GM18511 (cell line): ENCODE measurements around the gene CFAP299.
"Not testable (repeated sequence)": the region's sequence is repeated elsewhere in the genome, so short reads cannot be mapped to it uniquely, and the experiment has no call there.

Source experiments
- ATAC-seq: cut with Tn5 transposase; IDR thresholded peaks from one replicate; pipeline ENCODE4 v1.9.1; 2021; ENCODE audit warnings: mild to moderate bottlenecking, moderate library complexity; ENCODE audit not compliant: unreplicated experiment

CFAP299 gene

GRCh38 chr4:80324171-80324570 lies 11.4 kb upstream of the CFAP299 start:
- ATAC-seq: no peak

DNA sequence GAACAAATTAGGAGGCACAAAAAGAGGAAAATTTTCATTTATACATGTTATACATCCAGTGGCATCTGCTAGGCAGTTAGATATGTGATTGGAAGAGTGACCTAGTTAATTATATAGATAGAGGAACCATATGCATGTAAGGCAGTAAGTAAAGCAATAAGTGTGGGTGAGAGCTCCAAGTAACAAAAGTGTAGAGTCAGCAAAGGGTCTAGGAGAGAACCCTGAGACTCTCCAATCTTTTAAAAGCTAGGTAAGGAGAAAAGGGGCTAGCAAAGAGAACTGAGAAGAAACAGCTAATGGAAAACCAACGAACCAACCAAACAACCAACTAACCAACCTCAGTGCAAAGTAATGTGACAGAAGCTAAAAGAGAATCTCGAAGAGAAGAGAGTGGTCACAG lies 3.8 kb upstream of the CFAP299 start:
- no peak for ATAC-seq

DNA sequence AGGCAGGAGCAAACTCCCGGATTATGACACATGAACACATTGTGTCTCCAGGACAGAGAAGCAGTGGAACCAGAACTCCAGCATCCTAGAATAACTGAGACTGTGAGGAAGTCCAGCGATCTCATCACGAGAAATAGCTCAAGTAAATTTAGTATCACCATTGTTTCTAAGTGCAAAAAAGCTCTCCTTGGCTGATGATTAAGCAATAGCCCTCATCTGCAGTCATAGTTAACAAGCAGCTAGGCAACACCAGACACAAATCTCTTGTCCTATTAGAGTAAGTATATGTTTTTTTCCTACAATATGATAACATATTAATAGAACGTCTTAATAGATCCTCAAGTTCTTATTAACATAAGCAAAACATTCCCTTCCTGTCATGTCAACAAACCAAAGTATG lies 2.4 kb upstream of the CFAP299 start:
- ATAC-seq: no peak

DNA sequence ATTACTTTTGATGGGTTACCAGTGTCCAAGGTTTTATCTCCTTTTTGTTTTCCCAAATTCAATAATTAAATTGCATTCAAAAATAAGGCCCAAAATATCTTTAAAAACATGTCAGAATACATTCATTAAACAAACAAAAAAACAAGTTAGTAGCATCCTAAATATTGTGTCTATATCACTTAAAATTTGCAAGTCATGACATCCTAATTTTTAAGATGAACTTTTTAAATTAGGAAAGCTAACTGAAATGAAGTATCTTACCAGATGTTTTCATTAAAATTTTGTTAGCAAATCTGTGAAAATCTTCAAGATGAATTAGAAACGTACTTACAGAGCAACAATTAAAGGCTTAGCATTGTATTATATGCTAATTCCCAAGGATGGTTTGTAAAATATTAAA lies 962 bp upstream of the CFAP299 start:
- no peak for ATAC-seq

DNA sequence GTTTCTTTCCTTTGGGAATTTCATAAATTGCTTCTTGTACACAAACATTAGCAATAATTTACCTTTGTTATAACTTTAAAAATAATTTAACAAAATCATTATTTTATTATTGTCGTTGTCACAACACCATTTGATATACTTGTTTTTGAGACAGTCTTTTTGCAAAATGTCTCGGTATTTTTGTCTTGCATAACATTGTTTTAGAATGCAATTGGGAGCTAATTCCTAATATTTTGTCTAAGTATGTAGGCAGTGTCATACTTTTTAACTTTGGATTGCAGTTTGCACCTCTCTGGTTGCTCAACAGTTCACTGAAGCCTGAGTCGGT lies 340 bp upstream of the CFAP299 start:
- ATAC-seq: no peak

GRCh38 chr4:80336582-80336981 lies 1.1 kb downstream of the CFAP299 start:
- ATAC-seq: no peak

GRCh38 chr4:80340036-80340435 lies 4.5 kb downstream of the CFAP299 start:
- no peak for ATAC-seq

DNA sequence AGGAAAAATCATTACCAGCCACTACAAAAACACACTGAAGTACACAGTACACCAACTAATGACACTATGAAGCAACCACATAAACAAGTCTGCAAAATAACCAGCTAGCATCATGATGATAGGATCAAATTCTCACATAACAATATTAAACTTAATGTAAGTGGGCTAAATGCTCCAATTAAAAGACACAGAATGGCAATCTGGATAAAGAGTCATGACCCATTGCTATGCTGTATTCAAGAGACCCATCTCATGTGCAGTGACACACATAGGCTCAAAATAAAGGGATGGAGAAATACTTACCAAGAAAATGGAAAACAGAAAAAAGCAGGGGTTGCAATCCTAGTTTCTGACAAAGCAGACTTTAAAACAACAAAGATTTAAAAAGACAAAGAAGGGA lies 7.2 kb downstream of the CFAP299 start:
- not testable (repeated sequence) for ATAC-seq

GRCh38 chr4:80343887-80344286 lies 8.4 kb downstream of the CFAP299 start:
- ATAC-seq: no peak

DNA sequence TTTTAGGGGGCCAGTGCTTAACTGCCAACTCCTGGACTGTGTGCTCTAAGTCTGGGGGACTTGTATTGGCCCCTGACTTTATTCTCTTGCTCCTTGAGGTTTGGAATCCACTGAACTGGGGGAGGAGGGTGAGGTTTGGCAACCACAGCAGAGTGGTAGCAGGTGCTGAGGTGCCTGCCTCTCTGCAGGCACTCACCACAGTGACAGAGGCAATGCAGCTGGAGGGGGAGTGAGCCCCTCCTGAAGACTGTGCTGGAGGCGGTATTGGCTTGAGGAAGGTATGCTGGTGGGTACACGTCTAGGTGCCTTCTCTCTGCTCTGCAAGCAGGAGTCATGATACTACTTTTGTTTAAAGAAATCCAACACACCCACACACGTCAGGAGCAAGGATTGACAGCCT lies 24.6 kb downstream of the CFAP299 start:
- no peak for ATAC-seq

GRCh38 chr4:80360900-80361299 lies 25.4 kb downstream of the CFAP299 start:
- no peak for ATAC-seq

- ATAC-seq: no peak
Measured at GRCh38 chr4:80361329-80361900, 25.9 kb downstream of the CFAP299 start.

DNA sequence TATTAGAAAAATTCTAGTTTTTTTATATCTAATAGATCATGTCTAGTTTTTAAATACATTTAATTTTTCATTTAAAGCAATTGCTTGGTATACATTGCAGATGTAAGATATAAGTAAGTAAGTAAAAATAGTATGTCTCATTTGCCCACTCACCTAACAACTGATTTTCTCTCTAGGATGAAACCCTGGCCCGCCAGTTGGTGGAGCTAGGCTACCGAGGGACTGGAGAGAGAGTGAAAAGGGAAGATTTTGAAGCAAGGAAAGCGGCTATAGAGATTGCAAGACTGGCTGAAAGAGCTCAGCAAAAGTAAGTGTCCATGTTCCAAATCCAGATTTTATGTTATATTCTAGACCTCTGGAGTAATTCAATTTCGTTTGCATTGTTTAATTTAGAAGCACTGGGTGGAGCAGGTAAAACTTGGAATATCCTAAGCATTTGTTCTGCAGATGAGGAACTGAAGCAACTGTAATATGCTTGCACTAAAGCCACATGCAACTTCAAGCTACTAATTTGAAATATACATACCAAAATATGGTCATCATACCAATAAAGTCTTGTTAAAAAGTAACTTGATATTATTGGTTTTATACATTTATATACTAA lies 27.1 kb downstream of the CFAP299 start:
- peak; percentile 69 for ATAC-seq

DNA sequence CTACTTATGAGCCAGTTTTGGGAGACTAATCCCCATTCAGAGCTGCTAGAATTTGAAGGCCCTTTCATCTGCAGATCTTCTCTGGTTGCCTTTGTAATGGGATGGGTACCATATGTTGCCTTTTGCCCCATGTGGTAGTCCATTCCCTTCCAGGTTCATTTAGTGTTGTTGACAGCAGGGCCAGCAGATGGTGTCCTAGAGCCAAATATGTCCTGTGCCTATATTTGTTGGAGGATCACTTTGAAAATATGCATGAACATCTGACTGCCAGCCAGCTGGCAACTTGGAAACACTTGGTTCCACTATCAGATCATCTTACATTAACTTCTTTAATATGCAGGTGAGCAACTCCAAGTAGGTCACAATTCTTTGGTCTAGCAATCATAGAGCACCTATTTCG lies 30.4 kb downstream of the CFAP299 start:
- peak; percentile 84 for ATAC-seq

DNA sequence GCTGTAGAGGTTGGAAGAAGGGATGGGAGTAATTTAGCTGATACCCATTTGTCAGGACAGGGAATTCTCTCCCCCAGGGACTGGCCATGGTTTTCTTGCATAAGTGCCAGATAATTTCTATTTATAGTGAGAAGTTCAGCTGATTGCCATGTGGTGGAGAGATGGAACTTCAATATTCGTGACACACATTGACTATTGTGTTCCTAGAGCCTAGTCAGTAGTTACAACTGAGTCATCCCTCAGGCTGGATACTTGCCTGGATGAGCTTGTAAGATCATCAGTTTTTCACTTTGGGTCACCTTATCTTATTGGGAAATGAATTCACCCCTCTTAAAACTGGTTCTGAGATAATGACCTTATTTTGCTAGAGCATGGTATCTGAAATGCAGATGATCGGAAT lies 32.2 kb downstream of the CFAP299 start:
- no peak for ATAC-seq

- ATAC-seq: no peak
Measured at GRCh38 chr4:80370635-80371034, 35.1 kb downstream of the CFAP299 start.

GRCh38 chr4:80371046-80371445 lies 35.5 kb downstream of the CFAP299 start:
- ATAC-seq: no peak

DNA sequence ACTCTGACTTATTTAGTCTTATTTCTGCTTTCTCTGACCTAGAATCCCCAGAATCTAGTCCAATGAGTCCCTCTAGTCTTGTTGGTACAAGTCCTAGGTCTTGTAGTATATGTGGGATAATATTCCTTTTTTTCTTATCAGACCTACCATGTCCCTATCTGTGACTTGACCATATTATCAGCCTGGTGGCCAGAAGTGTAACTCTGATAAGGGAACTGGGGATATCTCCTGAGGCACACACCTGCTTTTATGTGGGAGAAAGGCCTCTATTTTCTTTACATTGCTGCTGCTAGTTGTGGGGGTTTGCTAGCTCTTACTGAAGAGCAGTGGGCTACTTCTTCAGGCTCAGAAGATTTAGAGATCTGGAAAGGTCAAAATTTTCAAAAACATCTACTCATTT lies 38.6 kb downstream of the CFAP299 start:
- ATAC-seq: no peak

GRCh38 chr4:80382090-80382832 lies 46.7 kb downstream of the CFAP299 start:
- no peak for ATAC-seq

DNA sequence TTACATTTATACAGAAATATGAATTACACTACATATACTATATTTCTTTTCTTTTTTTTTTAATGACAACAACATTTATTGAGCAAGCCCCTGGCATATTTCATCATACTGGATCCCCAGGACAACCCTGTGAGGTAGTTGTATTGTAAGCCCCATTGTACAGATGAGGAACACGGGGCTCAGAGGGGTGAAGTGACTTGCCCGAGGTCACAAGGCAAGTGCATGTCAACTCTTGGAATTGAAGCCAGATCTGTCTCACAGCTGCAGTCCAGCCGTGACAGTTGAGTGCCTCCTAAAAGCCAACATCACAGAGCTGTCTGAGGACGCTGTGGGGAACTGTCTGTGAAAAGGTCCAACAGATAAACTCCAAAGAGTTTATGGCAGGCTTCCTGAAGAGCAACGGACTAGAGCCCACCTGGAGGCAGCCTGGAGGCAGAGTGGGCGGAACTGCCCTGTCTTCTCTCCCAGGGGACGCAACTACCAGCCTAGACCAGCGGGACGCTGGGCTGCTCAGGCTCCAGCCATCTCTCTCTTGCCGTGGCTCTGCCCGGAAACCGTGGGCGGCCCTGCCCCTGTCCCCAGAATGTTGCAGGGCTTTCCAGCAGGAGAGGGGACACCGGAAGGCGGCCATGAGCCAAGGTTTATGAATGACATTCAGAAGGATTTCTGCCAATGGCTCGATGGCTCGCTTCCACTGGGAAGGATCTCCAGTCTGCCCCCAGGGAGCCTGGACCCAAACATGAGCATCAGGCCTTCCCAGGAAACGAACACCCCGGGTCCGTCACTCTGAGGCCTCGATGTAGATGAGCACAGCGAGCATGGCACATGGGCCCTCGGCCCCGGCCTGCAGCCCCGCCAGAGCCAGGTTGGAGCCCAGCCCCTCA lies 50.1 kb downstream of the CFAP299 start:
- no peak for ATAC-seq

- ATAC-seq: no peak
Measured at GRCh38 chr4:80386281-80386886, 50.9 kb downstream of the CFAP299 start.
